ENCODE measurements around the gene B4GAT1. TPM values are rescaled to one million over a fixed set of nuclear protein-coding genes. Genes with fewer than 3 reads are reported as not detected.
A peak's percentile ranks its signal among the peaks of the same experiment; 100 is the strongest.

The B4GAT1 gene
- total and polyA plus RNA-seq, 2 of the 13 experiments (the other 11 are each of a cell fraction or from before 2014, with no cell fraction given) = 40.4 to 109 TPM

DNA sequence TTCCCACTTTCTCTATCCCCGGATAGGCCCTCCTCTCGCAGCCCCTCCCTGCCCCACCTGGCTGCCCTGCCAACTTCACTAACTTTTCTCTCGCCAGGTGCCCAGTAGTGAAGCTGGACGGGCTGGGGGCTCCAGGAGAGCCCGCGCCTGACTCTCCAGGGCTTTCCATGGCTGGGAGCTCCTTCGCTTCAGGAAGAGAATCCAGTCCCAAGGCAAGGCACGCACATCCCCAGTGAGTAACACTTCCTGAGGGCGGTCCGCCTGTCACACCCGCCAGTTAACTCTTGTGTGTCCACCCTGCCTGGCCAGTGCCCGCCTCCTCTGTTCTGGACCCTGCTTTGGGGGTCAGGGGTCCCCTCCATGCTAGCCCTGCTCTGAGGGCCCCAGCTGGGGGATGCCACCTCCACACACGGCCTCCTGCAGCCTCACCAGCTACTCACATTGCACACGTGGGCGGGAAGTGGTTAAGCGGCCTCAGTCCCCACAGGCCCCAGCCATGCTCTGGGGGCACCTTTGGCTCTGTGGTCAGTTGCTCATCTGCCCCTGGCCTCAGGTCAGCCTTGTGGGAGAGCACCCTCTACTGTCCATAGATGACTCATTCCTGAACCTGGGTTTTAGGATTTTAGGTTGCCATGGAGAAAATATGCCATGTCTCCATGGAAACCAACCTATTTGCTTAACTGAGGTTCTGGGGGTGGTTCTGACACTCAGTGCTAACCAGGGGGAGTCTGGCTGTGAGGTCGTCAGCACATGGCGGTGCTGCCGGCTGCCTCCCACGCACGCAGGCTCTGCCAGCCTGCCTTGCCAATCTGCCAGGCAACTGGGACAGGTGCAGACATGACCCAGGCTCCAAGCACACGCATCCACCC is 11.0 kb downstream of the B4GAT1 start, which contains the start of gene RIN1 (continued):
- TF ChIP-seq, protein P1, sequence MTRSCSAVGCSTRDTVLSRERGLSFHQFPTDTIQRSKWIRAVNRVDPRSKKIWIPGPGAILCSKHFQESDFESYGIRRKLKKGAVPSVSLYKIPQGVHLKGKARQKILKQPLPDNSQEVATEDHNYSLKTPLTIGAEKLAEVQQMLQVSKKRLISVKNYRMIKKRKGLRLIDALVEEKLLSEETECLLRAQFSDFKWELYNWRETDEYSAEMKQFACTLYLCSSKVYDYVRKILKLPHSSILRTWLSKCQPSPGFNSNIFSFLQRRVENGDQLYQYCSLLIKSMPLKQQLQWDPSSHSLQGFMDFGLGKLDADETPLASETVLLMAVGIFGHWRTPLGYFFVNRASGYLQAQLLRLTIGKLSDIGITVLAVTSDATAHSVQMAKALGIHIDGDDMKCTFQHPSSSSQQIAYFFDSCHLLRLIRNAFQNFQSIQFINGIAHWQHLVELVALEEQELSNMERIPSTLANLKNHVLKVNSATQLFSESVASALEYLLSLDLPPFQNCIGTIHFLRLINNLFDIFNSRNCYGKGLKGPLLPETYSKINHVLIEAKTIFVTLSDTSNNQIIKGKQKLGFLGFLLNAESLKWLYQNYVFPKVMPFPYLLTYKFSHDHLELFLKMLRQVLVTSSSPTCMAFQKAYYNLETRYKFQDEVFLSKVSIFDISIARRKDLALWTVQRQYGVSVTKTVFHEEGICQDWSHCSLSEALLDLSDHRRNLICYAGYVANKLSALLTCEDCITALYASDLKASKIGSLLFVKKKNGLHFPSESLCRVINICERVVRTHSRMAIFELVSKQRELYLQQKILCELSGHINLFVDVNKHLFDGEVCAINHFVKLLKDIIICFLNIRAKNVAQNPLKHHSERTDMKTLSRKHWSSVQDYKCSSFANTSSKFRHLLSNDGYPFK (CRISPR knock-in tag; IDR thresholded peaks at IDR 0.05; ENCODE audit: borderline replicate concordance) = peak; percentile 70; the same call in 1 of the 2 replicates
- TF ChIP-seq NFE2 (CRISPR knock-in tag; IDR thresholded peaks at IDR 0.05) (no peak), STAG1 (CRISPR knock-in tag; IDR thresholded peaks at IDR 0.05) (peak; percentile 89), CENPX (CRISPR knock-in tag; IDR thresholded peaks at IDR 0.05) (no peak), MED1 (CRISPR knock-in tag; IDR thresholded peaks at IDR 0.05) (no peak; the same call in none of the 2 replicates), GABPA (IDR thresholded peaks at IDR 0.05; ENCODE audit: low read depth, low read length) (no peak), GABPA (CRISPR knock-in tag; IDR thresholded peaks at IDR 0.05; ENCODE audit: low read depth) (peak; percentile 73), ZNF337 (CRISPR knock-in tag; IDR thresholded peaks at IDR 0.05; ENCODE audit: borderline replicate concordance, low read depth) (no peak), ZNF30 (CRISPR knock-in tag; IDR thresholded peaks at IDR 0.05) (no peak), RELA (CRISPR knock-in tag; IDR thresholded peaks at IDR 0.05) (peak; percentile 48; the same call in 1 of the 2 replicates), ZNF782 (CRISPR knock-in tag; IDR thresholded peaks at IDR 0.05; ENCODE audit: borderline replicate concordance) (no peak), ZNF510 (CRISPR knock-in tag; IDR thresholded peaks at IDR 0.05; ENCODE audit: low read depth) (no peak), HIVEP1 (CRISPR knock-in tag; IDR thresholded peaks at IDR 0.05) (peak; percentile 91), ZNF260 (CRISPR knock-in tag; IDR thresholded peaks at IDR 0.05; ENCODE audit: borderline replicate concordance, low read depth) (no peak), SRSF1 (optimal IDR thresholded peaks at IDR 0.05; ENCODE audit: low read depth, low read length) (peak; percentile 79), FOXK1 (CRISPR knock-in tag; IDR thresholded peaks at IDR 0.05; ENCODE audit: borderline replicate concordance, low read depth) (peak; percentile 42; the same call in 1 of the 2 replicates), POLR2A (IDR thresholded peaks at IDR 0.05; ENCODE audit: insufficient read depth in 1 of 2, low read depth in 2 of 2, low read length in 2 of 2) (0 out of 4 replicates have a peak, but pooled peaks of 1 of the 2 experiments have one; percentile 29), REXO4 (CRISPR knock-in tag; IDR thresholded peaks at IDR 0.05; ENCODE audit: borderline replicate concordance) (no peak), ZBTB20 (CRISPR knock-in tag; IDR thresholded peaks at IDR 0.05; ENCODE audit: borderline replicate concordance, low read depth) (0 out of 2 replicates have a peak, but pooled peaks have one; percentile 79), ZNF775 (CRISPR knock-in tag; IDR thresholded peaks at IDR 0.05; ENCODE audit: borderline replicate concordance) (no peak)
- TF ChIP-seq, protein P2, sequence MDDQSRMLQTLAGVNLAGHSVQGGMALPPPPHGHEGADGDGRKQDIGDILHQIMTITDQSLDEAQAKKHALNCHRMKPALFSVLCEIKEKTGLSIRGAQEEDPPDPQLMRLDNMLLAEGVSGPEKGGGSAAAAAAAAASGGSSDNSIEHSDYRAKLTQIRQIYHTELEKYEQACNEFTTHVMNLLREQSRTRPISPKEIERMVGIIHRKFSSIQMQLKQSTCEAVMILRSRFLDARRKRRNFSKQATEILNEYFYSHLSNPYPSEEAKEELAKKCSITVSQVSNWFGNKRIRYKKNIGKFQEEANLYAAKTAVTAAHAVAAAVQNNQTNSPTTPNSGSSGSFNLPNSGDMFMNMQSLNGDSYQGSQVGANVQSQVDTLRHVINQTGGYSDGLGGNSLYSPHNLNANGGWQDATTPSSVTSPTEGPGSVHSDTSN (CRISPR knock-in tag; IDR thresholded peaks at IDR 0.05; ENCODE audit: borderline replicate concordance) = no peak
- TF ChIP-seq, protein P3, sequence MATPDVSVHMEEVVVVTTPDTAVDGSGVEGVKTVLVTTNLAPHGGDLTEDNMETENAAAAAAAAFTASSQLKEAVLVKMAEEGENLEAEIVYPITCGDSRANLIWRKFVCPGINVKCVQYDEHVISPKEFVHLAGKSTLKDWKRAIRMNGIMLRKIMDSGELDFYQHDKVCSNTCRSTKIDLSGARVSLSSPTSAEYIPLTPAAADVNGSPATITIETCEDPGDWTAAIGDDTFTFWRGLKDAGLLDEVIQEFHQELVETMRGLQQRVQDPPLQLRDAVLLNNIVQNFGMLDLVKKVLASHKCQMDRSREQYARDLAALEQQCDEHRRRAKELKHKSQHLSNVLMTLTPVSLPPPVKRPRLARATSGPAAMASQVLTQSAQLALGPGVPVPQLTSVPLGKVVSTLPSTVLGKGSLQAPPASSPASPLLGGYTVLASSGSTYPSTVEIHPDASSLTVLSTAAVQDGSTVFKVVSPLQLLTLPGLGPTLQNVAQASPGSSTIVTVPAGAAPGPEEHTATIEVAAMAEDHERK (CRISPR knock-in tag; IDR thresholded peaks at IDR 0.05; ENCODE audit: low read depth) = no peak
